ENCODE data around the gene STAB1.

GRCh38 chr3:52512105-52512504 is 17.0 kb downstream of the STAB1 start:
- TF ChIP-seq EZH2 (IDR thresholded peaks at IDR 0.05; ENCODE audit: insufficient read depth, poor library complexity, severe bottlenecking) = no peak
- TF ChIP-seq EZH2phosphoT487 (IDR thresholded peaks at IDR 0.05; ENCODE audit: insufficient read depth, low read depth) = no peak
